ENCODE results near the gene DOCK4.

- TF ChIP-seq EZH2 (IDR thresholded peaks at IDR 0.05; ENCODE audit: insufficient read depth, poor library complexity, severe bottlenecking) (no peak), EZH2phosphoT487 (IDR thresholded peaks at IDR 0.05; ENCODE audit: insufficient read depth, low read depth) (no peak)
Observed at GRCh38 chr7:112081778-112082177, 124.4 kb downstream of the DOCK4 start.
